ENCODE data around the gene HSPA1L. TPM values are rescaled to one million over a fixed set of nuclear protein-coding genes. Genes with fewer than 3 reads are reported as not detected.

The HSPA1L gene
- total and polyA plus RNA-seq, 2 experiments from 2014 or later: 0.44 to 0.83 TPM

GRCh38 chr6:31836047-31836473 is 21.0 kb upstream of the HSPA1L start:
- peaks cover 22% of the 10 kb centered on the region for H3K27me3 Mint-ChIP-seq (ENCODE audit: insufficient read depth, low read depth, poor library complexity)
- peaks cover 26% of the 10 kb centered on the region for H3K4me1 Mint-ChIP-seq
- no peak for ATAC-seq
- Histone ChIP-seq H3K27ac (ENCODE audit: low read depth) (peak overlapping the region; percentile 83), H3K9me2 (ENCODE audit: insufficient read depth) (no peaks in the 10 kb centered on the region), H3K27me3 (ENCODE audit: insufficient read depth) (no peaks in the 10 kb centered on the region), H3F3A (replicated peaks; ENCODE audit: low read depth) (peaks cover 66% of the 10 kb centered on the region), H3K79me2 (replicated peaks; ENCODE audit: insufficient read depth) (peaks cover 52% of the 10 kb centered on the region), H2AFZ (no peak overlapping the region), H3K4me2 (peak overlapping the region; percentile 99), H4K20me1 (replicated peaks; ENCODE audit: insufficient read depth) (peaks cover 40% of the 10 kb centered on the region), H3K4me1 (ENCODE audit: insufficient read depth) (peaks cover 22% of the 10 kb centered on the region), H3K4me3 (peak overlapping the region; percentile 84), H3K36me3 (ENCODE audit: insufficient read depth) (peaks cover 50% of the 10 kb centered on the region)
- H3K4me3 Mint-ChIP-seq: peak overlapping the region; percentile 97
- H3K9me3 Mint-ChIP-seq: peaks cover 7% of the 10 kb centered on the region; the same call in 1 of the 3 replicates
- DNase-seq (ENCODE audit: low spot score): no peak
- peak overlapping the region; percentile 98 for H3K27ac Mint-ChIP-seq
- TF ChIP-seq STAT1 (IDR thresholded peaks at IDR 0.05; ENCODE audit: unreplicated experiment) (no peak), POLR2AphosphoS5 (IDR thresholded peaks at IDR 0.05; ENCODE audit: low read depth) (0 out of 2 replicates have a peak, but pooled peaks have one; percentile 42)
- H3K36me3 Mint-ChIP-seq (ENCODE audit: low read depth): peaks cover 65% of the 10 kb centered on the region

GRCh38 chr6:31834367-31835250 is 19.5 kb upstream of the HSPA1L start:
- peaks cover 67% of the 10 kb centered on the region for H3K79me2 ChIP-seq (replicated peaks; ENCODE audit: insufficient read depth)
- H3K9me3 Mint-ChIP-seq: peaks cover 10% of the 10 kb centered on the region; the same call in 2 of the 3 replicates
- TF ChIP-seq ZNF462 (CRISPR knock-in tag; IDR thresholded peaks at IDR 0.05) (no peak), ZNF331 (CRISPR knock-in tag; IDR thresholded peaks at IDR 0.05; ENCODE audit: low read depth) (no peak), CTCF (conservative IDR thresholded peaks at IDR 0.05; ENCODE audit: low read depth in 2 of 2) (no peak), CREB1 (CRISPR knock-in tag; IDR thresholded peaks at IDR 0.05; ENCODE audit: low read depth) (peak; percentile 38; the same call in 1 of the 2 replicates), NANOG (IDR thresholded peaks at IDR 0.05; ENCODE audit: borderline replicate concordance) (no peak), REST (IDR thresholded peaks at IDR 0.05; ENCODE audit: unreplicated experiment) (no peak)

More at GRCh38 chr6:31834367-31835250, 19.5 kb upstream of the HSPA1L start:
- Histone ChIP-seq H3K9me2 (ENCODE audit: insufficient read depth) (no peaks in the 10 kb centered on the region), H3K27ac (ENCODE audit: low read depth) (peak overlapping the region; percentile 83), H3F3A (replicated peaks; ENCODE audit: low read depth) (peaks cover 54% of the 10 kb centered on the region), H4K20me1 (replicated peaks; ENCODE audit: insufficient read depth) (peaks cover 40% of the 10 kb centered on the region), H3K4me1 (ENCODE audit: insufficient read depth) (peaks cover 28% of the 10 kb centered on the region), H3K36me3 (ENCODE audit: insufficient read depth) (peaks cover 39% of the 10 kb centered on the region), H3K4me3 (peak overlapping the region; percentile 84), H3K4me2 (peak overlapping the region; percentile 99), H3K27me3 (ENCODE audit: insufficient read depth) (no peaks in the 10 kb centered on the region), H2AFZ (peak overlapping the region; percentile 30; the same call in 1 of the 2 replicates)
- Mint-ChIP-seq H3K27ac (peak overlapping the region; percentile 99), H3K36me3 (ENCODE audit: low read depth) (peaks cover 53% of the 10 kb centered on the region), H3K27me3 (ENCODE audit: insufficient read depth, low read depth, poor library complexity) (peaks cover 31% of the 10 kb centered on the region), H3K4me1 (peaks cover 32% of the 10 kb centered on the region), H3K4me3 (peak overlapping the region; percentile 97)
- ATAC-seq: peak; percentile 85
- peak; percentile 94 for DNase-seq (ENCODE audit: low spot score)

Data from GM23338 (cell line).